Measurements from ENCODE around the gene CDKN1C.

DNA sequence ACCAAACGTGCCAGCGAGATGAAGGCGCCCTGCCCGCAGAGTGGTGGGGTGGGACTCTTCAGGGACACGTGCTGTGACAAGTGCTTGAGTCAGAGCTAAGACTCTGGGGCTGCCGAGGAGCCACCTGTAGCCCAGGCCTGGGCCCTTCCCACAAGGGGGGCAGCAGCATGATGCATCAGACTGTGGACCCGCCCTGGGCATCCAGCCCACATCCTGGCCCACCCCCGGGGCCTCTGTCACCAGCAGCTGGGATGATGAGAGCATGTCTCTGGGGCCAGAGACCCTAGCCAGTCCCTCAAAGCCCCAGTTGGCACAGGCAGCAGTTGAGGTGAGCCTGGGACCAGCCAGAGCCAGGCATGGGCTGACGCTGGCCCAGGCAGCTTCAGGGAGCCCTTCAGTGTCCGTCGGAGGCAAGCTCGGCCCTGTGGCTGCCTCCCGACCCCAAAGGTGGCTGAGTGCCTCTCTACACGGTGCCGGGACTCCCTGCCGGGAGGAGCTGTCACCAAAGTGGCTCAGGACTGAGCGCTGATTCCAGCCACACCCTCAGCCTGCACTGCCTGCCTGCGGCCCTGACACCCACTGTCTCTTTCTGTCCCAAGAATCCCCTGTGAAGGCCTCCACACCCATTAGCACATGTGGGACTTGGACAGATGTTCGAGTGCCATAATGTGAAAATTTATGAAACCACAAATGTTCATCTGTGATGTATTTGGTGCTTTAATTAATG lies 41.3 kb downstream of the CDKN1C start:
- TF ChIP-seq, protein P1, sequence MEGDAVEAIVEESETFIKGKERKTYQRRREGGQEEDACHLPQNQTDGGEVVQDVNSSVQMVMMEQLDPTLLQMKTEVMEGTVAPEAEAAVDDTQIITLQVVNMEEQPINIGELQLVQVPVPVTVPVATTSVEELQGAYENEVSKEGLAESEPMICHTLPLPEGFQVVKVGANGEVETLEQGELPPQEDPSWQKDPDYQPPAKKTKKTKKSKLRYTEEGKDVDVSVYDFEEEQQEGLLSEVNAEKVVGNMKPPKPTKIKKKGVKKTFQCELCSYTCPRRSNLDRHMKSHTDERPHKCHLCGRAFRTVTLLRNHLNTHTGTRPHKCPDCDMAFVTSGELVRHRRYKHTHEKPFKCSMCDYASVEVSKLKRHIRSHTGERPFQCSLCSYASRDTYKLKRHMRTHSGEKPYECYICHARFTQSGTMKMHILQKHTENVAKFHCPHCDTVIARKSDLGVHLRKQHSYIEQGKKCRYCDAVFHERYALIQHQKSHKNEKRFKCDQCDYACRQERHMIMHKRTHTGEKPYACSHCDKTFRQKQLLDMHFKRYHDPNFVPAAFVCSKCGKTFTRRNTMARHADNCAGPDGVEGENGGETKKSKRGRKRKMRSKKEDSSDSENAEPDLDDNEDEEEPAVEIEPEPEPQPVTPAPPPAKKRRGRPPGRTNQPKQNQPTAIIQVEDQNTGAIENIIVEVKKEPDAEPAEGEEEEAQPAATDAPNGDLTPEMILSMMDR (IDR thresholded peaks at IDR 0.05; ENCODE audit: low read depth, low read length, missing input control) = no peak
- TF ChIP-seq RAD21 (IDR thresholded peaks at IDR 0.05) = no peak
- no peak for TF ChIP-seq SP1 (IDR thresholded peaks at IDR 0.05)
- TF ChIP-seq, protein P2, sequence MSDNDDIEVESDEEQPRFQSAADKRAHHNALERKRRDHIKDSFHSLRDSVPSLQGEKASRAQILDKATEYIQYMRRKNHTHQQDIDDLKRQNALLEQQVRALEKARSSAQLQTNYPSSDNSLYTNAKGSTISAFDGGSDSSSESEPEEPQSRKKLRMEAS (IDR thresholded peaks at IDR 0.05) = no peak
- TF ChIP-seq GABPA (IDR thresholded peaks at IDR 0.05 in 1 of 2, conservative IDR thresholded peaks at IDR 0.05 in 1 of 2) = no peak
- no peak for TF ChIP-seq YY1 (IDR thresholded peaks at IDR 0.05)
- no peak for TF ChIP-seq JUND (IDR thresholded peaks at IDR 0.05)
- no peak for TF ChIP-seq TAF1 (conservative IDR thresholded peaks at IDR 0.05)
- TF ChIP-seq, protein P3, sequence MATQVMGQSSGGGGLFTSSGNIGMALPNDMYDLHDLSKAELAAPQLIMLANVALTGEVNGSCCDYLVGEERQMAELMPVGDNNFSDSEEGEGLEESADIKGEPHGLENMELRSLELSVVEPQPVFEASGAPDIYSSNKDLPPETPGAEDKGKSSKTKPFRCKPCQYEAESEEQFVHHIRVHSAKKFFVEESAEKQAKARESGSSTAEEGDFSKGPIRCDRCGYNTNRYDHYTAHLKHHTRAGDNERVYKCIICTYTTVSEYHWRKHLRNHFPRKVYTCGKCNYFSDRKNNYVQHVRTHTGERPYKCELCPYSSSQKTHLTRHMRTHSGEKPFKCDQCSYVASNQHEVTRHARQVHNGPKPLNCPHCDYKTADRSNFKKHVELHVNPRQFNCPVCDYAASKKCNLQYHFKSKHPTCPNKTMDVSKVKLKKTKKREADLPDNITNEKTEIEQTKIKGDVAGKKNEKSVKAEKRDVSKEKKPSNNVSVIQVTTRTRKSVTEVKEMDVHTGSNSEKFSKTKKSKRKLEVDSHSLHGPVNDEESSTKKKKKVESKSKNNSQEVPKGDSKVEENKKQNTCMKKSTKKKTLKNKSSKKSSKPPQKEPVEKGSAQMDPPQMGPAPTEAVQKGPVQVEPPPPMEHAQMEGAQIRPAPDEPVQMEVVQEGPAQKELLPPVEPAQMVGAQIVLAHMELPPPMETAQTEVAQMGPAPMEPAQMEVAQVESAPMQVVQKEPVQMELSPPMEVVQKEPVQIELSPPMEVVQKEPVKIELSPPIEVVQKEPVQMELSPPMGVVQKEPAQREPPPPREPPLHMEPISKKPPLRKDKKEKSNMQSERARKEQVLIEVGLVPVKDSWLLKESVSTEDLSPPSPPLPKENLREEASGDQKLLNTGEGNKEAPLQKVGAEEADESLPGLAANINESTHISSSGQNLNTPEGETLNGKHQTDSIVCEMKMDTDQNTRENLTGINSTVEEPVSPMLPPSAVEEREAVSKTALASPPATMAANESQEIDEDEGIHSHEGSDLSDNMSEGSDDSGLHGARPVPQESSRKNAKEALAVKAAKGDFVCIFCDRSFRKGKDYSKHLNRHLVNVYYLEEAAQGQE (IDR thresholded peaks at IDR 0.05) = no peak
- no peak for TF ChIP-seq HNF4A (conservative IDR thresholded peaks at IDR 0.05)

All from liver (tissue), 3 donors.